ENCODE data around the gene CEP63. TPM values are rescaled to one million over a fixed set of nuclear protein-coding genes. Genes with fewer than 3 reads are reported as not detected.

Gene CEP63
- total RNA-seq = 10 to 100 TPM; 21.1 to 21.3 TPM
- 19.3 TPM for polyA plus RNA-seq

DNA sequence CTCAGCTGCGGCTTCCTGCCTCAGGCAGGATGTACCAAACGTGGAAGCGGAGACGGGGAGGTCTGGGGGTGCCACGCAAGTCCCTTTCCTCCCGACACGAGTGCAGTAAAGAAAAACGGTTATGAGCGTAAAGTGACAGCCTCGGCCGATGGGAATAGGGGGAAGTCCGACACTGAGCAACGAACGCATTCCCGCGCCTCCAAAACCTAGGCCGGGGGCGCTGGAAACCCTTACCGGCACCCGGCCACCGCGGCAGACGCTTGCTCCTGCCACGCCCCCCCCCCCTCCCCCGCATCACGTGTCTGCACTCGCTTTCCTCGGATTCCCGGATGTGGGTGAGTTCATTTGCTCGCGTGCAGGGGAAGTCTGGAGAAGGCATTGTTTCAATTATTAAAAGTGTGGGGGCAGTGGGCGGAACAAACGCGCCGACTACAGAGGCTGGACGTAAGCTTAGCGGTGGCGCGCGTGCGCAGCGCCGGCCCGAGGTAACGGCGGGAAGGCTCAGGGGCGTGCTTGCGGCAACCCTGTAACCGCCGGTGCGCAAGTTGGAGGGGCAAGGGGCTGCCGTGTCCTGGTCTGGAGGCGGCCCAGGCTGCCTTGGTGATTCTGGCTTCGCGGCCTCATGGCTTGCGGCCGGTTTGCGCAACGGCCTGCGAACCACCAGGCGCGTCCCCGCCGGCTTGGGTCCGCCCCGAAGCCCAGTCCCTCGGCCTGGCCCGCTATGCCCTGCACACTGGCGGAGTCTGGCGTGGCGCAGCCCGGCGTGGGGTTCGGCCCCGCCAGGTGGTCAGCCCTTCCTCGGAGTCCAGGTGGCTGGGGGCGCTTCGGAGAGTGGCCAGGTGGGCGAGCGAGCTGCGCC, at the start of gene CEP63, which contains the start of gene ANAPC13:
CEP63 (plus strand) TSS at position 340 of the 859 bp plus-strand sequence. CDS start 9,264 bp downstream, outside the sequence.
ANAPC13 (minus strand) TSS at position 268 of the 859 bp plus-strand sequence. CDS start 3,081 bp downstream, outside the sequence.
- H3K4me3 Mint-ChIP-seq = peak within 1 kb of the TSS; percentile 93 to 100 (median 97)
- H3K36me3 ChIP-seq (ENCODE audit: insufficient read depth, low read length) = peaks cover 9% of the 10 kb centered on the region
- H3K4me3 ChIP-seq (ENCODE audit: low read length) = peak within 1 kb of the TSS; percentile 99
- H3K27ac ChIP-seq (ENCODE audit: low read depth, low read length) = peak within 1 kb of the TSS; percentile 88
- CTCF ChIA-PET = interaction anchor here (1.9 to 5.0 kb wide), 4 partner anchors 9 to 192 kb away, joined by 4 to 40 read pairs (median 7); no protein-coding TSS in a partner anchor
- H3K27me3 ChIP-seq (ENCODE audit: insufficient read depth, low read length, poor library complexity, severe bottlenecking) = no peaks in the 10 kb centered on the region
- peaks cover 7 to 41% (median 14%) of the 10 kb centered on the region in 3 donors for H3K36me3 Mint-ChIP-seq
- POLR2A ChIA-PET = interaction anchor here (0.5 to 1.5 kb wide), 9 partner anchors 9 to 1785 kb away, joined by 3 to 19 read pairs (median 4); partner anchors contain the start of genes CDV3 and RYK
- H3K9me3 ChIP-seq (ENCODE audit: low read length) = no peaks in the 10 kb centered on the region
- H3K27ac Mint-ChIP-seq = peak within 1 kb of the TSS; percentile 97 to 100 (median 98)
- peaks cover 33% of the 10 kb centered on the region for H3K4me1 ChIP-seq (ENCODE audit: insufficient read depth, low read length)
- H3K4me1 Mint-ChIP-seq = peaks cover 44 to 65% (median 56%) of the 10 kb centered on the region in 3 donors
- H3K9me3 Mint-ChIP-seq = no peaks in the 10 kb centered on the region
- DNase-seq = peak; percentile 87 to 97 (median 95)
- H3K27me3 Mint-ChIP-seq = peaks cover 0 to 2% of the 10 kb centered on the region in 2 donors

DNA sequence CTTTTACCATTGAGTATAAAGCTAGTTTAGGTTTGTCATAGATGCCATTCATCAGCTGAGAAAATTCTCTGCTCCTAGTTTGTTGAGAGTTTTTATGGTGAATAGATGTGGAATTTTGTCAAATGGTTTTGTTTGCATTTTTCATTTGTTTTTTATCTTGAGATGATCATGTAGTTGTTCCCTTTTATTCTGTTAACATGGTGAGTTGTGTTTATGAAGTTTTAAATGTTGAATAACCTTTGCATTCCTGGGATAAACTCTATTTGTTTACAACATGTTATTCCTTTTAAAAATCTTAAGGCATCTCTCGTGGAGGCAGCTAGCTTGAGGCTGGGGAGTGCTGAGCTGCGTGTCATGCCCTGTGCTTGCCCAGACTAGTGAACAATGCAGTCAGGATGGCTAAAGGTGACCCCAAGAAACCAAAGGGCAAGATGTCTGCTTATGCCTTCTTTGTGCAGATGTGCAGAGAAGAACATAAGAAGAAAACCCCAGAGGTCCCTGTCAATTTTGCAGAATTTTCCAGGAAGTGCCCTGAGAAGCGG, 48.6 kb upstream of the CEP63 start:
- Mint-ChIP-seq H3K27ac (no peak overlapping the region), H3K9me3 (no peaks in the 10 kb centered on the region), H3K4me1 (no peaks in the 10 kb centered on the region), H3K4me3 (no peak overlapping the region), H3K36me3 (no peaks in the 10 kb centered on the region), H3K27me3 (peaks cover 8 to 9% of the 10 kb centered on the region in 2 donors)
- no peak overlapping the region for H3K27ac ChIP-seq (ENCODE audit: low read depth, low read length)
- ChIA-PET POLR2A (no interaction called here), CTCF (interaction anchor here (0.9 kb wide), 1 partner anchor 225 kb away, joined by 3 read pairs; no protein-coding TSS in a partner anchor)
- no peak for DNase-seq
- H3K4me3 ChIP-seq (ENCODE audit: low read length) = no peak overlapping the region
- H3K4me1 ChIP-seq (ENCODE audit: insufficient read depth, low read length) = no peaks in the 10 kb centered on the region
- no peaks in the 10 kb centered on the region for H3K9me3 ChIP-seq (ENCODE audit: low read length)
- H3K27me3 ChIP-seq (ENCODE audit: insufficient read depth, low read length, poor library complexity, severe bottlenecking) = no peaks in the 10 kb centered on the region
- no peaks in the 10 kb centered on the region for H3K36me3 ChIP-seq (ENCODE audit: insufficient read depth, low read length)

DNA sequence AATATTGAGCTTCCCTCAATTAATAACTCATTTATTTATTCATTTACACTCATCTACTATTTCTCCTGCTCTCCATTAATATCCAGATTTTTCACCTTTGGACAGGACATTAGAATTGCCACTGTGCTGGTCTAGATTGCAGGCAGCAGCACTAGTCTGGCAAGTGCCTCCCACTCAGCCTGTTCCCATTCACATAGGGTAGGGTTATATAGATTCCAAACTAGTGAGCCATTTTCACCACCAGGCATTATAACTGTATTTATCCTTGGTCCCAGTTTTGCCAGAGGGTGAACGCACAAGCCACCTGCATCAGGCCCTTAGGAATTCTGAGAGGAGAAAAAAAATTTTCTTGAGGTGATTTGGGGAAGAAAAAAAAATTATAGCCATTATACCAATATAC, 44.5 kb upstream of the CEP63 start:
- ChIA-PET CTCF (no interaction called here), POLR2A (no interaction called here)
- Histone ChIP-seq H3K4me1 (ENCODE audit: insufficient read depth, low read length) (no peaks in the 10 kb centered on the region), H3K27me3 (ENCODE audit: insufficient read depth, low read length, poor library complexity, severe bottlenecking) (no peaks in the 10 kb centered on the region), H3K36me3 (ENCODE audit: insufficient read depth, low read length) (no peaks in the 10 kb centered on the region), H3K27ac (ENCODE audit: low read depth, low read length) (no peak overlapping the region), H3K4me3 (ENCODE audit: low read length) (no peak overlapping the region), H3K9me3 (ENCODE audit: low read length) (no peaks in the 10 kb centered on the region)
- H3K4me1 Mint-ChIP-seq = no peaks in the 10 kb centered on the region
- peaks cover 4 to 16% (median 12%) of the 10 kb centered on the region in 5 donors for H3K9me3 Mint-ChIP-seq
- peaks cover 16 to 29% of the 10 kb centered on the region in 2 donors for H3K27me3 Mint-ChIP-seq
- no peak overlapping the region for H3K27ac Mint-ChIP-seq
- peaks cover 0 to 7% (median 2%) of the 10 kb centered on the region in 3 donors for H3K36me3 Mint-ChIP-seq
- DNase-seq = no peak
- no peak overlapping the region for H3K4me3 Mint-ChIP-seq

DNA sequence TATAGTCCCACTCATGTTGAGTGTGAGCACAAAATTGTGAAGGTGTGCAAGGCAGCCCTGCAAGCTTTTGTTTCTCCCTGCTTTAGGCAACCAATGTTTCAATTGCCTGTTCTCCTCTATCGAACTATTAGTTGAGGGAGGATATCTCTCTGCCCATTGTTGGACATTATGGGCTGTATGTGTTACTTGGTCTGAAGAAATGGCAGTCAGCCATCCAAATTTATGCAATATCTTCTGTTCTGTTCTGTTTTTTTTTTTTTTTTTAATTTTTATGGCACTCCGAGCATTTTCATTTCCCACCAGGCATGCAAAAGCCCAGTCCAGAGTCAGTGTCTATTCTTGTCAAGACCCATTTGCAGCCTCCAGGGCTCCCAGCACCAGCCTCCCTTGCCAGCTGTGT, 44.0 kb upstream of the CEP63 start:
- Mint-ChIP-seq H3K27ac (no peak overlapping the region), H3K4me1 (no peaks in the 10 kb centered on the region), H3K9me3 (peaks cover 6 to 18% (median 13%) of the 10 kb centered on the region in 5 donors), H3K4me3 (no peak overlapping the region), H3K36me3 (peaks cover 0 to 7% (median 2%) of the 10 kb centered on the region in 3 donors), H3K27me3 (peaks cover 16 to 32% of the 10 kb centered on the region in 2 donors)
- Histone ChIP-seq H3K36me3 (ENCODE audit: insufficient read depth, low read length) (no peaks in the 10 kb centered on the region), H3K4me1 (ENCODE audit: insufficient read depth, low read length) (no peaks in the 10 kb centered on the region), H3K27me3 (ENCODE audit: insufficient read depth, low read length, poor library complexity, severe bottlenecking) (no peaks in the 10 kb centered on the region), H3K27ac (ENCODE audit: low read depth, low read length) (no peak overlapping the region), H3K9me3 (ENCODE audit: low read length) (no peaks in the 10 kb centered on the region), H3K4me3 (ENCODE audit: low read length) (no peak overlapping the region)
- CTCF ChIA-PET = no interaction called here
- POLR2A ChIA-PET = no interaction called here
- DNase-seq = no peak

DNA sequence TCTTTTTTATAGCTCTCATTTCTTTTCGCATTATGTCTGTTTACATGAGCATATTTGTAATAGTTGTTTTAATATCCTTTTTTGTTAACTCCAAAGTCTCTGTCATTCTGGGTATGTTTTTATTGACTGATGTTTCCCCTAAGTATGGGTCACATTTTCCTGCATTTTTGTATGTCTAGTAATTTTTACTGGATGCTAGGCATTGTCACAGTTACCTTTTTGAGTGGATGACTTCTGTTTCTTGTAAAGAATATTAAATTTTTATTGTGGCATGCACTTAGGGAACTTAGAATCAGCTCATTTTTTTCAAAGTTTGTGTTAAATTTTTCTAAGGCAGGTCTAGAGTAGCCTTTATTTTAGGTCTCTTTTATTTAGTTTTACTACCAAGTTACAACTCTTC, 40.8 kb upstream of the CEP63 start:
- peaks cover 0 to 7% (median 2%) of the 10 kb centered on the region in 3 donors for H3K36me3 Mint-ChIP-seq
- H3K9me3 Mint-ChIP-seq = peaks cover 6 to 20% (median 13%) of the 10 kb centered on the region in 5 donors
- H3K4me3 ChIP-seq (ENCODE audit: low read length) = no peak overlapping the region
- DNase-seq = no peak
- H3K4me3 Mint-ChIP-seq = no peak overlapping the region
- no peaks in the 10 kb centered on the region for H3K4me1 Mint-ChIP-seq
- ChIA-PET POLR2A (interaction anchor here (0.6 kb wide), 1 partner anchor 188 kb away, joined by 4 read pairs; no protein-coding TSS in a partner anchor), CTCF (no interaction called here)
- H3K27ac Mint-ChIP-seq = peak overlapping the region in 1 of 8 donors; percentile 46
- peaks cover 24 to 55% of the 10 kb centered on the region in 2 donors for H3K27me3 Mint-ChIP-seq
- no peaks in the 10 kb centered on the region for H3K27me3 ChIP-seq (ENCODE audit: insufficient read depth, low read length, poor library complexity, severe bottlenecking)
- no peaks in the 10 kb centered on the region for H3K36me3 ChIP-seq (ENCODE audit: insufficient read depth, low read length)
- no peaks in the 10 kb centered on the region for H3K9me3 ChIP-seq (ENCODE audit: low read length)
- H3K4me1 ChIP-seq (ENCODE audit: insufficient read depth, low read length) = no peaks in the 10 kb centered on the region
- no peak overlapping the region for H3K27ac ChIP-seq (ENCODE audit: low read depth, low read length)

DNA sequence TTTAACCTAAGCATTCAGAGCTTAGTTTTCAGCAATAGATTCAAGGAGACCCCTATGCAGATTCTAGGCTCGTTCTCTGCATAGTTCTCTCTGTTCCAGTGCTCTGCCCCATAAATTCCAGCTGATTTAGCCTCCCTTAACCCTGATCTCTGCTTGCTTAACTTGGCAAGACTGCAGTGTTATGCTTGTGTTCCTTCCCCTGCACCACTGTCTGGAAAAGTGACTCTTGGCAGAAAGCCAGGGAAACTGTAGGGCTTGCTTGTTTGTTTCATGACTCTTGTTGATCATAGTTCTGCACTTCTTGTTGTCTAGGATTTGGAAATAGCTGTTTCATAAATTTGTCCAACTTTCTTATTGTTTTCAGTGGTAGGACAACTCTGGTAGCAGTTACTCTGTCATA, 40.2 kb upstream of the CEP63 start:
- Mint-ChIP-seq H3K27me3 (peaks cover 24 to 53% of the 10 kb centered on the region in 2 donors), H3K4me3 (no peak overlapping the region), H3K27ac (no peak overlapping the region), H3K4me1 (no peaks in the 10 kb centered on the region), H3K36me3 (peaks cover 0 to 7% (median 2%) of the 10 kb centered on the region in 3 donors), H3K9me3 (peaks cover 6 to 20% (median 13%) of the 10 kb centered on the region in 5 donors)
- Histone ChIP-seq H3K27me3 (ENCODE audit: insufficient read depth, low read length, poor library complexity, severe bottlenecking) (no peaks in the 10 kb centered on the region), H3K4me3 (ENCODE audit: low read length) (no peak overlapping the region), H3K27ac (ENCODE audit: low read depth, low read length) (no peak overlapping the region), H3K4me1 (ENCODE audit: insufficient read depth, low read length) (no peaks in the 10 kb centered on the region), H3K36me3 (ENCODE audit: insufficient read depth, low read length) (no peaks in the 10 kb centered on the region), H3K9me3 (ENCODE audit: low read length) (no peaks in the 10 kb centered on the region)
- ChIA-PET POLR2A (interaction anchor here (0.6 kb wide), 1 partner anchor 188 kb away, joined by 4 read pairs; no protein-coding TSS in a partner anchor), CTCF (interaction anchor here (1.3 kb wide), 1 partner anchor 233 kb away, joined by 3 read pairs; no protein-coding TSS in a partner anchor)
- DNase-seq = no peak

DNA sequence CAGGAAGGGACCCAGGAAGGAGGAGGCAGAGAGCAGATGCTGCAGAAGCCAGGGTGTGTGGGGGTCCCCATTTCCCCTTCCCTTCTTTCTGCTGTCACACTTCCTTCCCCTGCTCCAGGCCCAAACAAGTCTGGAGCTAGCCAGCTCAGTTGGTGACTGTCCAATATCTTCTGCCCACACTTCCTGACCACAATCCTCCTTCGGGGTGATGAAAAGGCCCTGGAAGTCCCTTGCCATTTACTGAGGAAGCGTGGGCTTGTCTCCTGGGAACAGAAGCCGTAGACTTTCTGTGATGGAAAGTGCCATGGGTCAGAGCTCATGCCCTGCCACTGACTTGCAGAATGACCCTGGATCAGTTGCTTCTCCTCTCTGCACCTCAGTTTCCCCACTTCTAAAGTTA, 39.1 kb upstream of the CEP63 start:
- Mint-ChIP-seq H3K36me3 (peaks cover 0 to 7% (median 2%) of the 10 kb centered on the region in 3 donors), H3K27me3 (peaks cover 24 to 49% of the 10 kb centered on the region in 2 donors), H3K4me1 (no peaks in the 10 kb centered on the region), H3K27ac (no peak overlapping the region), H3K4me3 (no peak overlapping the region), H3K9me3 (peaks cover 6 to 20% (median 13%) of the 10 kb centered on the region in 5 donors)
- Histone ChIP-seq H3K4me1 (ENCODE audit: insufficient read depth, low read length) (no peaks in the 10 kb centered on the region), H3K27ac (ENCODE audit: low read depth, low read length) (no peak overlapping the region), H3K4me3 (ENCODE audit: low read length) (no peak overlapping the region), H3K9me3 (ENCODE audit: low read length) (no peaks in the 10 kb centered on the region), H3K36me3 (ENCODE audit: insufficient read depth, low read length) (no peaks in the 10 kb centered on the region), H3K27me3 (ENCODE audit: insufficient read depth, low read length, poor library complexity, severe bottlenecking) (no peaks in the 10 kb centered on the region)
- no peak for DNase-seq
- ChIA-PET CTCF (interaction anchor here (1.3 kb wide), 1 partner anchor 234 kb away, joined by 3 read pairs; no protein-coding TSS in a partner anchor), POLR2A (no interaction called here)
